MCF 10A (cell line): Measurements from ENCODE around the gene ATP8B3. TPM values are rescaled to one million over a fixed set of nuclear protein-coding genes. Genes with fewer than 3 reads are reported as not detected.

ENCODE experiments used
- BruUV-seq: library from RNA; stranded (reverse); fragments of 400-500 nt; replicated peaks from 2 replicates; lab custom pipeline; 2021; lab: Mats Ljungman, UMichigan
- CTCF ChIA-PET: fragments of 300-600 bp; sonication (Branson Sonifier 250); formaldehyde crosslinking; extraction: SDS; loops from one replicate; lab custom pipeline; 2021; ENCODE audit warnings: antibody characterized with exemption, inconsistent platforms; lab: Yijun Ruan, JAX
- POLR2A ChIA-PET: fragments of 300-600, 350-650 bp; sonication (Branson Sonifier 250); formaldehyde crosslinking; extraction: SDS; loops from one replicate; lab custom pipeline; 2020; ENCODE audit warnings: antibody characterized with exemption, inconsistent platforms; lab: Yijun Ruan, JAX
- DNase-seq: peaks from one replicate; pipeline ENCODE4 v3.0.0-alpha.2; 2018; ENCODE audit not compliant: unreplicated experiment
- H3K27ac Mint-ChIP-seq: one replicate; pipeline ENCODE4 v1.8.0; 2022; ENCODE audit warnings: mild to moderate bottlenecking, low read depth, mixed read lengths; ENCODE audit not compliant: unreplicated experiment
- H3K27me3 Mint-ChIP-seq: one replicate; pipeline ENCODE4 v1.8.0; 2022; ENCODE audit warnings: mixed read lengths; ENCODE audit not compliant: insufficient read depth, unreplicated experiment
- H3K36me3 Mint-ChIP-seq: one replicate; pipeline ENCODE4 v1.8.0; 2022; ENCODE audit warnings: mild to moderate bottlenecking, moderate library complexity, mixed read lengths; ENCODE audit not compliant: insufficient read depth, unreplicated experiment
- H3K4me1 Mint-ChIP-seq: one replicate; pipeline ENCODE4 v1.8.0; 2022; ENCODE audit warnings: mixed read lengths; ENCODE audit not compliant: insufficient read depth, unreplicated experiment
- H3K4me3 Mint-ChIP-seq: one replicate; pipeline ENCODE4 v1.8.0; 2022; ENCODE audit warnings: mild to moderate bottlenecking, moderate library complexity, mixed read lengths; ENCODE audit not compliant: unreplicated experiment
- H3K9me3 Mint-ChIP-seq: one replicate; pipeline ENCODE4 v1.8.0; 2022; ENCODE audit warnings: mixed read lengths; ENCODE audit not compliant: unreplicated experiment
- intact Hi-C: fragments of 100-400 bp; cut with micrococcal nuclease; formaldehyde crosslinking; loops from 2 replicates; pipeline ENCODE4 v1.14.1; 2022
- total RNA-seq: library from RNA; stranded (reverse); gene quantifications from 2 replicates; pipeline ENCODE4 v1.2.3, GENCODE V29; 2022
- TF ChIP-seq, protein P1 (sequence below): fragments of 200-600 bp; IDR thresholded peaks from one replicate; pipeline ENCODE4 v1.8.0; 2022; ENCODE audit warnings: antibody characterized with exemption, mild to moderate bottlenecking; ENCODE audit not compliant: unreplicated experiment

Gene ATP8B3
- total RNA-seq, 1 experiment from 2014 or later: 9.3 TPM

DNA sequence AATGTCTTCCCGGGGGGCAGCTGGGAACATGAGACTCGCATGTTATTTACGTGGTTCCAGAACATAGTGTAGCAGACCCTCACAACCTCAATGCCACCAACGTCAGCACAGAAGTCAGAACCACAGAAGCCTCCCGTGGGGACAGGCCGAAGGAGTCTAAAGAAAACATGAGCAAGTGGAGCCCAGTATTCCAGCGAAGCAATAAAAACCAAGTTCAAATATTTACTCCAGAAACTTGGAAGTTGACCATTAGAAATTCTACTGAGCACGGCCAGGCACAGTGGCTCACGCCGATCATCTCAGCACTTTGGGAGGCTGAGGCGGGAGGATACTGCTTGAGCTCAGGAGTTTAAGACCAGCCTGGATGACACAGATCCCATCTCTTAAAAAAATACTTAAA, 17.9 kb upstream of the ATP8B3 start:
- H3K4me3 Mint-ChIP-seq: no peak overlapping the region
- H3K4me1 Mint-ChIP-seq: peaks cover 4% of the 10 kb centered on the region
- no peaks in the 10 kb centered on the region for H3K27me3 Mint-ChIP-seq
- peaks cover 32% of the 10 kb centered on the region for H3K36me3 Mint-ChIP-seq
- TF ChIP-seq, protein P1, sequence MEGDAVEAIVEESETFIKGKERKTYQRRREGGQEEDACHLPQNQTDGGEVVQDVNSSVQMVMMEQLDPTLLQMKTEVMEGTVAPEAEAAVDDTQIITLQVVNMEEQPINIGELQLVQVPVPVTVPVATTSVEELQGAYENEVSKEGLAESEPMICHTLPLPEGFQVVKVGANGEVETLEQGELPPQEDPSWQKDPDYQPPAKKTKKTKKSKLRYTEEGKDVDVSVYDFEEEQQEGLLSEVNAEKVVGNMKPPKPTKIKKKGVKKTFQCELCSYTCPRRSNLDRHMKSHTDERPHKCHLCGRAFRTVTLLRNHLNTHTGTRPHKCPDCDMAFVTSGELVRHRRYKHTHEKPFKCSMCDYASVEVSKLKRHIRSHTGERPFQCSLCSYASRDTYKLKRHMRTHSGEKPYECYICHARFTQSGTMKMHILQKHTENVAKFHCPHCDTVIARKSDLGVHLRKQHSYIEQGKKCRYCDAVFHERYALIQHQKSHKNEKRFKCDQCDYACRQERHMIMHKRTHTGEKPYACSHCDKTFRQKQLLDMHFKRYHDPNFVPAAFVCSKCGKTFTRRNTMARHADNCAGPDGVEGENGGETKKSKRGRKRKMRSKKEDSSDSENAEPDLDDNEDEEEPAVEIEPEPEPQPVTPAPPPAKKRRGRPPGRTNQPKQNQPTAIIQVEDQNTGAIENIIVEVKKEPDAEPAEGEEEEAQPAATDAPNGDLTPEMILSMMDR: no peak
- intact Hi-C loops: no loop called here
- CTCF ChIA-PET: interaction anchor here (0.5 to 2.0 kb wide), 6 partner anchors 9 to 669 kb away, joined by 3 to 10 read pairs (median 4); no protein-coding TSS in a partner anchor
- DNase-seq: no peak
- no TSS peak for BruUV-seq
- H3K27ac Mint-ChIP-seq: no peak overlapping the region
- POLR2A ChIA-PET: no interaction called here
- no peaks in the 10 kb centered on the region for H3K9me3 Mint-ChIP-seq

DNA sequence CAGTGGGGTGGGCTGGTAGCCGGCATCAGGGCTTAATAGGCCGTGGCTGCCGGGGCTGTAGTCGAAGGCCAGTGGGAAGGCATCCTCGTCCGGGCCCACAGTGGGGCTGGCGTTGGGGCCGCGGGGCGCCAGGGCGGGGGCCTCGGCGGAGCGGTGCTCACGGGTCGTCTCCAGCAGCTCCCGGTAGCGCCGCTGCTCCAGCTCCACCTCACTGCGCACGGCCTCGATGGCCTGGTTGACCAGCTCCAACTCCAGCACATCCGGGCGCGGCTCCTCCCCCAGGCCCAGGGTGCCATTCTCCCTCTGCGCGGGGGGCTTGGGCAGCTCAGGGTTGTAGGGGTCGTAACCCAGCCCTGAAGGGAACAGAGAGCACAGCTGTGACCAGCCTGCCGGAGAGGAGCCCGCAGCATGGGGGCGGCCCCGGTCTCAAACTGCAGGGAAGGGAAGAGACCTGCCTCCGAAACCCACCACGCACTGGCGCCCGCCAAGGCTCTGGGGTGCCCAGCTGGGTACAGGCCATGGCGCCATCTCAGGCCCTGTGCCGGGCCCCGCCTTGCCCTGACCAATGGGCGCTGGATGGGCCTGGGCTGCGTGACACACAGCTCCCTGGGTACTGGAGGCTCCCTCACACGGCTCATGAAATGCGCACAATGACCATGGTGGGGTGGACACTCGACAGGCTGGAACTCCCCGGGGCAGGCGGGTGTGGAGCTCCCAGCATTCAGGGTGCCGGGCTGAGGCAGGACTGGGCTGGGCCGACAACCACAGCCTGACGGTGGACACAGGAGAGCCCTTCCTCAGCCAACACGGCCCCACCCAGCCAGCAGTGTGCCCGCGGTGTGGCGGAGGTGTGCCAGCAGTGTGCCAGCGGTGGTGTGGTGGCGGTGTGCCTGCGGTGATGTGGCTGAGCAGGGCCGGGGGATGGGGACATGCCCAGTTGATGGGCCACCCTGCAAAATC, 16.5 kb upstream of the ATP8B3 start:
- Mint-ChIP-seq H3K4me3 (no peak overlapping the region), H3K4me1 (peaks cover 4% of the 10 kb centered on the region), H3K9me3 (no peaks in the 10 kb centered on the region), H3K27ac (no peak overlapping the region), H3K36me3 (peaks cover 41% of the 10 kb centered on the region), H3K27me3 (no peaks in the 10 kb centered on the region)
- TF ChIP-seq, protein P1: no peak
- ChIA-PET POLR2A (interaction anchor here (0.5 kb wide), 1 partner anchor 31 kb away, joined by 3 read pairs; no protein-coding TSS in a partner anchor), CTCF (interaction anchor here (0.6 to 3.8 kb wide), 7 partner anchors 10 to 187 kb away, joined by 3 to 18 read pairs (median 4); no protein-coding TSS in a partner anchor)
- DNase-seq: no peak
- no TSS peak for BruUV-seq
- intact Hi-C loops: no loop called here

DNA sequence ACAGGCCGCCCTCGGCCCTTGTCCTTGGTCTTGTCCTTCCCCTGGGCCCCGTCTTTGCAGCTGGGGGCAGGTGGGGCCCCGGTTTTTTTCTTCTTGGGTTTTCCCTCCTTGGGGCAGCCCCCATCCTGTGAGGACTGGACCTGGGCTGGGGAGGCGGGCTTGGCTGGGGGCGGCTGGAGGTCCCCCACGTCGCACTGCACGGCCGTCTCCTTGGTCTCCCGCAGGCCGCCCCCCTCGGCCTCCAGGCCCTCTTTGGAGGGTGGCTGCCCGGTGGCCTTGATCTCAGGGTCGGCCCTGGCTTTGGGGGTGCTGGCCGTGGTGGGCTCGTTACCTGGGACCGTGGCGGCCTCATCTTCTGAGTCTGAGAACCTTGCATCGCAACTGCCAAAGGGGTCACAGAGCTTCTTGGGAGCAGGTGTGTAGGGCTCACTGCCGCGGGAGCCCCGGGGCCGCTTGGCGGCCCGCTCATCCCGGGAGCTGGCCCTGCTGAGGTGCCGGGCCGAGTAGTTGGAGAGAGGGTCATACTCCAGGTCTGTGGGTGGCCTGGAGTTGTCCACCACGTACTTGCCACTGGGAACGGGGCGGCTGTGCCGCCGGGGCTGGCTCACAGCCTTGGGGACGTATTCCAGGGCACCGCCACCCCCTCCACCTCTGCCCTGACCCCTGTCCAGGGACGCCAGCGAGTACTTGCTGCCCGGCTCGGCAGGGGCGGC, 15.6 kb upstream of the ATP8B3 start:
- TSS peak; percentile 39 for BruUV-seq
- intact Hi-C loops: no loop called here
- CTCF ChIA-PET: interaction anchor here (0.7 to 3.8 kb wide), 8 partner anchors 10 to 155 kb away, joined by 3 to 57 read pairs (median 11); no protein-coding TSS in a partner anchor
- no peaks in the 10 kb centered on the region for H3K27me3 Mint-ChIP-seq
- POLR2A ChIA-PET: interaction anchor here (0.5 to 0.6 kb wide), 2 partner anchors 30 to 161 kb away, joined by 3 read pairs; no protein-coding TSS in a partner anchor
- H3K27ac Mint-ChIP-seq: no peak overlapping the region
- peaks cover 42% of the 10 kb centered on the region for H3K36me3 Mint-ChIP-seq
- DNase-seq: no peak
- no peak overlapping the region for H3K4me3 Mint-ChIP-seq
- H3K4me1 Mint-ChIP-seq: peaks cover 4% of the 10 kb centered on the region
- TF ChIP-seq, protein P1: no peak
- H3K9me3 Mint-ChIP-seq: no peaks in the 10 kb centered on the region
